GM12878 (cell line): ENCODE data around the gene NUDT1. TPM values are rescaled to one million over a fixed set of nuclear protein-coding genes. Genes with fewer than 3 reads are reported as not detected.
"Not testable (repeated sequence)": the region's sequence is repeated elsewhere in the genome, so short reads cannot be mapped to it uniquely, and the experiment has no call there.

Source experiments
- ATAC-seq: fragments of 200-7000 bp; cut with Tn5 transposase; 3 replicates; pipeline ENCODE4 v1.9.1; 2020; ENCODE audit warnings: mild to moderate bottlenecking, moderate library complexity
- BruUV-seq: library from RNA; stranded (reverse); fragments of 400-500 nt; replicated peaks from 2 replicates; lab custom pipeline; 2021; lab: Mats Ljungman, UMichigan
- CTCF ChIA-PET: fragments of 300-600 bp; sonication (Branson Sonifier 250); formaldehyde crosslinking; extraction: SDS; loops from one replicate; lab custom pipeline; 2021; ENCODE audit warnings: inconsistent platforms; lab: Yijun Ruan, JAX
- POLR2A ChIA-PET: fragments of 350-600 bp; formaldehyde crosslinking; extraction: SDS; loops from one replicate; lab custom pipeline; 2021; ENCODE audit warnings: inconsistent platforms; lab: Charles Lee
- RAD21 ChIA-PET: fragments of 300-600 bp; sonication (Branson Sonifier 250); formaldehyde crosslinking; loops from one replicate; lab custom pipeline; 2023; ENCODE audit warnings: antibody characterized with exemption; ENCODE audit not compliant: unreplicated experiment; lab: Charles Lee
- SMC1A ChIA-PET: fragments of 300-600 bp; sonication (Branson Sonifier 250); formaldehyde crosslinking; loops from one replicate; lab custom pipeline; 2023; ENCODE audit not compliant: unreplicated experiment, uncharacterized antibody; lab: Charles Lee
- DNase-seq: peaks from one replicate; pipeline ENCODE4 v3.0.0-alpha.2; 2011; ENCODE audit warnings: low read depth, low spot score
- FAIRE-seq: peaks from 3 replicates; lab custom pipeline; 2011; peaks lifted over from hg19 to GRCh38; lab: Jason Lieb, UNC
- H2AFZ ChIP-seq: 2 replicates; pipeline ENCODE4 v1.6.0; 2011; ENCODE audit warnings: low read depth, low read length, control low read depth; ENCODE audit not compliant: control insufficient read depth
- H3K27ac ChIP-seq: 2 replicates; pipeline ENCODE4 v1.5.1; 2011; ENCODE audit warnings: control low read depth; ENCODE audit not compliant: control insufficient read depth, insufficient read depth
- H3K27me3 ChIP-seq, 2 experiments: replicated peaks in 1 of 2; 2 replicates each; pipeline versions ENCODE4 v1.6.0 to v1.6.1; 2011; ENCODE audit warnings: low read length in 1 of 2; ENCODE audit not compliant: control insufficient read depth in 2 of 2, insufficient read depth in 2 of 2
- H3K36me3 ChIP-seq, 2 experiments: 2 replicates each; pipeline ENCODE4 v1.5.1; 2011; ENCODE audit warnings: low read length in 1 of 2; ENCODE audit not compliant: control insufficient read depth in 2 of 2, insufficient read depth in 2 of 2
- H3K4me1 ChIP-seq: 2 replicates; pipeline ENCODE4 v1.6.1; 2011; ENCODE audit warnings: mild to moderate bottlenecking, low read length, moderate library complexity, mixed read lengths; ENCODE audit not compliant: control insufficient read depth, insufficient read depth
- H3K4me2 ChIP-seq: 2 replicates; pipeline ENCODE4 v1.6.0; 2011; ENCODE audit warnings: control low read depth; ENCODE audit not compliant: control insufficient read depth, insufficient read depth
- H3K4me3 ChIP-seq: fragments of 200-600 bp; sonication (generic); 2 replicates; pipeline ENCODE4 v1.5.1; 2016
- H3K79me2 ChIP-seq: 2 replicates; pipeline ENCODE4 v1.6.0; 2011; ENCODE audit warnings: low read length; ENCODE audit not compliant: control insufficient read depth, insufficient read depth
- H3K9ac ChIP-seq: 2 replicates; pipeline ENCODE4 v1.8.0; 2011; ENCODE audit warnings: low read length, control low read depth, mixed read lengths; ENCODE audit not compliant: control insufficient read depth, insufficient read depth
- H3K9me3 ChIP-seq: replicated peaks from 3 replicates; pipeline ENCODE4 v1.5.1; 2011; ENCODE audit warnings: mild to moderate bottlenecking, low read length; ENCODE audit not compliant: control insufficient read depth, insufficient read depth
- H4K20me1 ChIP-seq: 2 replicates; pipeline ENCODE4 v1.6.0; 2011; ENCODE audit not compliant: control insufficient read depth, insufficient read depth
- CBX5 ChIP-seq: sonication (generic); IDR thresholded peaks from 2 replicates; pipeline ENCODE4 v1.6.1; 2016; ENCODE audit warnings: low read depth, moderate library complexity, mild to moderate bottlenecking, inconsistent platforms
- SREBF1 ChIP-seq: IDR thresholded peaks from 2 replicates; pipeline ENCODE4 v1.6.1; 2012; ENCODE audit warnings: mild to moderate bottlenecking, low read length
- SRF ChIP-seq, 2 experiments: IDR thresholded peaks; 2 replicates each; pipeline ENCODE4 v1.6.1; 2011; ENCODE audit warnings: low read depth in 2 of 2, low read length in 2 of 2, mild to moderate bottlenecking in 1 of 2, moderate library complexity in 1 of 2
- WGBS: methylation state at CpG from one replicate; pipeline ENCODE4 v1.1.6; 2016; ENCODE audit warnings: low lambda C conversion rate; ENCODE audit not compliant: insufficient replicate concordance, insufficient coverage; ENCODE audit errors: missing lambda C conversion rate; 5-methylcytosine and 5-hydroxymethylcytosine counted together
- in situ Hi-C: fragments of 300-500 bp; cut with MboI; formaldehyde crosslinking; loops from 9 replicates; pipeline ENCODE4 v1.14.3; 2018; ENCODE audit warnings: mixed read lengths
- intact Hi-C: fragments of 100-400 bp; cut with micrococcal nuclease; formaldehyde crosslinking; loops from one replicate; pipeline ENCODE4 v1.14.2; 2022; ENCODE audit not compliant: unreplicated experiment
- polyA plus RNA-seq, 11 experiments: library from polyadenylated mRNA; depleted of rRNA in 4 of 11; unstranded in 6 of 11; stranded (reverse) in 5 of 11; fragments of >200 nt; fragmentation: Nextera tagmentation in 4 of 11; fragmentation: Illumina TruSeq in 1 of 11; extraction: Ambion mirVana in 4 of 11; extraction: Trizol in 1 of 11; gene quantifications; 1 replicate in 1 of 11; 2 replicates in 10 of 11; pipeline versions ENCODE4 v1.2.1 to v1.2.3, GENCODE V29; 2011 to 2016; ENCODE audit warnings: inconsistent platforms in 2 of 11, missing spikeins in 2 of 11, low read depth in 1 of 11
- total RNA-seq, 4 experiments: library from RNA; depleted of rRNA in 3 of 4; stranded (reverse); fragments of >200 nt in 3 of 4; fragmentation: Illumina TruSeq in 1 of 4; extraction: Trizol in 1 of 4; gene quantifications; 2 replicates each; pipeline versions ENCODE4 v1.2.1 to v1.2.3, GENCODE V29; 2013 to 2021
- TF ChIP-seq, protein P1 (sequence below): fragments of 150-350 bp; IDR thresholded peaks from 2 replicates; pipeline ENCODE4 v1.6.1; 2016; ENCODE audit warnings: low read depth, low read length

NUDT1 gene
- total and polyA plus RNA-seq, 10 of the 15 experiments (the other 5 are each of a cell fraction or from before 2014, with no cell fraction given), result 7.7 to 122 (median 59.2) TPM

DNA sequence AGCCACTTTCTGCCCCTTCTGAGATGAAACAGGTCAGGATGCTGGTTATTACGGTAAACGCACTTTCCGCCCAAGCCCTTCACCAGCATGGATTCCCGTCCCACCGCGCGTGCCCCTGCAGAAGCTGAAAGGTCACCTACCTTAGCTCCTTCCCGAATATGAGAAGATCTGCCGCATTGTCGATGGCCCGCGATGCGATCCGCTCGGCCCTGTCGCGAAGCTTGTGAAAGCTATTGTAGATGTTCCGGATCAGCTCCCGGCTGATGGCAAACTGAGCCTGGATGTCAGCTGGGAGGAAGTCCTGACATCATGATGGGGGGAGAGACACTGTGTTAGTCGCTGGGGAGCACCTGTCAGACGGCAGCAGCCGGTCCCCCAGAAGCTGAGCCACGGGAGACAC is 22.1 kb downstream of the NUDT1 start (continued):
- TF ChIP-seq, protein P1, sequence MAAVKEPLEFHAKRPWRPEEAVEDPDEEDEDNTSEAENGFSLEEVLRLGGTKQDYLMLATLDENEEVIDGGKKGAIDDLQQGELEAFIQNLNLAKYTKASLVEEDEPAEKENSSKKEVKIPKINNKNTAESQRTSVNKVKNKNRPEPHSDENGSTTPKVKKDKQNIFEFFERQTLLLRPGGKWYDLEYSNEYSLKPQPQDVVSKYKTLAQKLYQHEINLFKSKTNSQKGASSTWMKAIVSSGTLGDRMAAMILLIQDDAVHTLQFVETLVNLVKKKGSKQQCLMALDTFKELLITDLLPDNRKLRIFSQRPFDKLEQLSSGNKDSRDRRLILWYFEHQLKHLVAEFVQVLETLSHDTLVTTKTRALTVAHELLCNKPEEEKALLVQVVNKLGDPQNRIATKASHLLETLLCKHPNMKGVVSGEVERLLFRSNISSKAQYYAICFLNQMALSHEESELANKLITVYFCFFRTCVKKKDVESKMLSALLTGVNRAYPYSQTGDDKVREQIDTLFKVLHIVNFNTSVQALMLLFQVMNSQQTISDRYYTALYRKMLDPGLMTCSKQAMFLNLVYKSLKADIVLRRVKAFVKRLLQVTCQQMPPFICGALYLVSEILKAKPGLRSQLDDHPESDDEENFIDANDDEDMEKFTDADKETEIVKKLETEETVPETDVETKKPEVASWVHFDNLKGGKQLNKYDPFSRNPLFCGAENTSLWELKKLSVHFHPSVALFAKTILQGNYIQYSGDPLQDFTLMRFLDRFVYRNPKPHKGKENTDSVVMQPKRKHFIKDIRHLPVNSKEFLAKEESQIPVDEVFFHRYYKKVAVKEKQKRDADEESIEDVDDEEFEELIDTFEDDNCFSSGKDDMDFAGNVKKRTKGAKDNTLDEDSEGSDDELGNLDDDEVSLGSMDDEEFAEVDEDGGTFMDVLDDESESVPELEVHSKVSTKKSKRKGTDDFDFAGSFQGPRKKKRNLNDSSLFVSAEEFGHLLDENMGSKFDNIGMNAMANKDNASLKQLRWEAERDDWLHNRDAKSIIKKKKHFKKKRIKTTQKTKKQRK, result no peak
- no peak for TF ChIP-seq CBX5
- TF ChIP-seq, all 136 proteins: peak for 0

DNA sequence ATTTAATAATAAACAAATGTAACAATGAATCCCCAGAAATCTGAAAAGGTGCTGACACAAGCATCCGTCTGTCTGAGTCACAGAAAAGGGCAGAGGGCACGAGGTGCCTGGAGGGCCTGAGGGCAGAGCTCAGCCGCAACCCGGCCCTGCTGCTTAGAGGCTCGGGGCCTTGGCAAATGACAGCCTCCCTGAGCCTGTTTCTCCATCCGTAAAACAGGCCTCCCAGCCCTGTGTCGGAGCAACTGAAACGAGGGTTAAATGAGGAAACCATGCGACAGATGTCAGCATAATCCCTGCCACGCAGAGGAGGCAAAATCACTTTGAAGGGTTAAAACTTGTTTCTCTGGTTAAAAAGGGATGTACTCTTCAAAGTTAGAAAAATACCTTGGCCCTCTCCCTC is 24.9 kb downstream of the NUDT1 start:
- ATAC-seq (no peak), DNase-seq (no peak), FAIRE-seq (no peak)
- POLR2A ChIA-PET, result no interaction called here
- H4K20me1 ChIP-seq, result no peaks in the 10 kb centered on the region
- CTCF ChIA-PET, result no interaction called here
- H3K36me3 ChIP-seq, result peaks cover 9 to 28% of the 10 kb centered on the region in 2 experiments
- SMC1A ChIA-PET, result no interaction called here
- H3K27me3 ChIP-seq, result no peaks in the 10 kb centered on the region
- no peak overlapping the region for H3K27ac ChIP-seq
- no peak overlapping the region for H3K9ac ChIP-seq
- H2AFZ ChIP-seq, result no peak overlapping the region
- RAD21 ChIA-PET, result no interaction called here
- intact Hi-C loops, result no loop called here
- H3K9me3 ChIP-seq, result no peaks in the 10 kb centered on the region
- peaks cover 6% of the 10 kb centered on the region for H3K4me1 ChIP-seq
- H3K4me2 ChIP-seq, result no peak overlapping the region
- no peak overlapping the region for H3K4me3 ChIP-seq
- 80% methylated on average over 10 of the region's 10 CpGs for WGBS
- no peaks in the 10 kb centered on the region for H3K79me2 ChIP-seq
- no TSS peak for BruUV-seq
- no peak for TF ChIP-seq SRF (IDR thresholded peaks at IDR 0.05; ENCODE audit: low read depth in 2 of 2, low read length in 2 of 2)
- TF ChIP-seq SREBF1, result no peak
- in situ Hi-C loops, result no loop called here

DNA sequence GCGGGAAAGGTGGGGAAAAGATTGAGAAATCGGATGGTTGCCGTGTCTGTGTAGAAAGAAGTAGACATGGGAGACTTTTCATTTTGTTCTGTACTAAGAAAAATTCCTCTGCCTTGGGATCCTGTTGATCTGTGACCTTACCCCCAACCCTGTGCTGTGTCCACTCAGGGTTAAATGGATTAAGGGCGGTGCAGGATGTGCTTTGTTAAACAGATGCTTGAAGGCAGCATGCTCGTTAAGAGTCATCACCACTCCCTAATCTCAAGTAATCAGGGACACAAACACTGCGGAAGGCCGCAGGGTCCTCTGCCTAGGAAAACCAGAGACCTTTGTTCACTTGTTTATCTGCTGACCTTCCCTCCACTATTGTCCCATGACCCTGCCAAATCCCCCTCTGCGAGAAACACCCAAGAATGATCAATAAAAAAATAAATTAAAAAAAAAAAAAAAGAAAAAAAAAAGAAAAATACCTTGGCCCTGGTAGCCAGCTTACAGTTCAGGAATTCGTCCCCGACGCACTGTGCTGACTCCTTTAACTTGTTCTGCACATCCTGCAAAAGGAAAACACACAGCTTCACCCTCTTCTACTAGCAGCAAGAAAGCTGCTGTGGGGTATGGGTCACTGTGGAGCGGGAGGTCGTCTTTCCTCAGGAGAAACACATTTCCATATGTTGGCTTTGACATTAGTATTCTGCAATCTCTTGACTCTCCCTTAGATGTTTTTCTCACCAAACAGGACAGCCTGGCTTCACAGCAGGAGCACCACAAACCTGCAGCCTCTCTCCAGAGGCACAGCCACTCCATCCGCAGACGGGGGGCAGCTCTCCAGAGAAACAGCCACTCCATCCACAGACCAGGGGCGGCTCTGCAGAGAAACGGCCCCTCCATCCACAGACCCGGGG is 27.3 kb downstream of the NUDT1 start:
- 92% methylated on average over 12 of the region's 18 CpGs for WGBS
- H2AFZ ChIP-seq, FAIRE-seq, ATAC-seq, DNase-seq, RAD21 ChIA-PET, SMC1A ChIA-PET, CTCF ChIA-PET, H3K27me3 ChIP-seq, H3K4me2 ChIP-seq, H3K4me1 ChIP-seq, POLR2A ChIA-PET, H3K27ac ChIP-seq, H3K79me2 ChIP-seq, H4K20me1 ChIP-seq, H3K4me3 ChIP-seq, H3K9me3 ChIP-seq, H3K9ac ChIP-seq, in situ Hi-C loops, intact Hi-C loops: not testable (repeated sequence)
- H3K36me3 ChIP-seq, result peaks cover 9 to 21% of the 10 kb centered on the region in 2 experiments; a peak in 3 of 4 replicates
- TSS peak; percentile 71 for BruUV-seq
